Kidney (tissue), 14 donors: ENCODE results near the gene ADCK1. TPM values are rescaled to one million over a fixed set of nuclear protein-coding genes. Genes with fewer than 3 reads are reported as not detected.

Experiments
- DNase-seq, 5 donors: peaks; one replicate each; pipeline ENCODE4 v3.0.0-alpha.2; 2013 to 2020
- FAIRE-seq: peaks from 2 replicates; lab custom pipeline; 2012; peaks lifted over from hg19 to GRCh38; lab: Jason Lieb, UNC
- H3K27ac ChIP-seq, 2 donors: one replicate each; pipeline ENCODE4 v1.7.0; 2013; ENCODE audit warnings: low read depth in 2 of 2, low read length in 2 of 2, inconsistent platforms in 1 of 2
- H3K27me3 ChIP-seq: one replicate; pipeline ENCODE4 v1.7.1; 2013; ENCODE audit warnings: low read length, inconsistent platforms; ENCODE audit not compliant: control insufficient read depth, insufficient read depth
- H3K36me3 ChIP-seq, 3 donors: one replicate each; pipeline versions ENCODE4 v1.7.0 to v1.7.1; 2013; ENCODE audit warnings: low read length in 3 of 3, control low read depth in 1 of 3, inconsistent platforms in 1 of 3; ENCODE audit not compliant: insufficient read depth in 3 of 3, control insufficient read depth in 2 of 3
- H3K4me1 ChIP-seq, 3 donors: one replicate each; pipeline versions ENCODE4 v1.7.0 to v1.7.1; 2013; ENCODE audit warnings: low read length in 3 of 3, inconsistent platforms in 1 of 3, low read depth in 1 of 3; ENCODE audit not compliant: control insufficient read depth in 2 of 3, insufficient read depth in 2 of 3
- H3K4me3 ChIP-seq, 3 donors: one replicate each; pipeline versions ENCODE4 v1.7.0 to v1.8.1; 2013; ENCODE audit warnings: low read length in 3 of 3, control low read depth in 1 of 3, inconsistent platforms in 1 of 3
- H3K9ac ChIP-seq, 3 donors: one replicate each; pipeline versions ENCODE4 v1.7.0 to v1.7.1; 2013; ENCODE audit warnings: low read length in 3 of 3, control low read depth in 1 of 3, inconsistent platforms in 1 of 3
- H3K9me3 ChIP-seq, 3 donors: one replicate each; pipeline versions ENCODE4 v1.7.0 to v1.7.1; 2013; ENCODE audit warnings: low read length in 3 of 3, control low read depth in 1 of 3, inconsistent platforms in 1 of 3; ENCODE audit not compliant: control insufficient read depth in 2 of 3, insufficient read depth in 1 of 3
- intact Hi-C: fragments of 100-400 bp; cut with DNase I; formaldehyde crosslinking; loops from one replicate; pipeline ENCODE4 v1.11.1; 2022
- polyA plus RNA-seq: library from polyadenylated mRNA; stranded (reverse); fragments of 350-450 nt; fragmentation: Illumina TruSeq; extraction: RNeasy Lipid Tissue Mini Kit (QIAGEN cat#74804); gene quantifications from one replicate; pipeline ENCODE4 v1.2.3, GENCODE V29; 2014; ENCODE audit warnings: low read depth, low replicate concordance; ENCODE audit not compliant: insufficient read depth
- total RNA-seq: library from RNA; stranded (reverse); fragmentation: NEBNext Ultra II Directional; extraction: Animal tissue kit (Norgen Biotek cat#: 25700); gene quantifications from one replicate; pipeline ENCODE4 v1.2.1, GENCODE V29; 2021
- TF ChIP-seq, protein P1 (sequence below): IDR thresholded peaks from 3 replicates; pipeline ENCODE4 v1.5.1; 2012; ENCODE audit warnings: mild to moderate bottlenecking, moderate library complexity, borderline replicate concordance; ENCODE audit not compliant: insufficient read depth; ENCODE audit errors: extremely low read depth
- donor health status: control.
- donor health status: control.
- donor health status: control.
- donor health status: control.
- donor health status: control.
- donor health status: DM: yes; HTN: yes; CAD: no.
- donor health status: Normal renal cell carcinoma (clear cell type).

Gene ADCK1
- total and polyA plus RNA-seq, 2 donors from 2014 or later: 8.0 to 10.3 TPM

DNA sequence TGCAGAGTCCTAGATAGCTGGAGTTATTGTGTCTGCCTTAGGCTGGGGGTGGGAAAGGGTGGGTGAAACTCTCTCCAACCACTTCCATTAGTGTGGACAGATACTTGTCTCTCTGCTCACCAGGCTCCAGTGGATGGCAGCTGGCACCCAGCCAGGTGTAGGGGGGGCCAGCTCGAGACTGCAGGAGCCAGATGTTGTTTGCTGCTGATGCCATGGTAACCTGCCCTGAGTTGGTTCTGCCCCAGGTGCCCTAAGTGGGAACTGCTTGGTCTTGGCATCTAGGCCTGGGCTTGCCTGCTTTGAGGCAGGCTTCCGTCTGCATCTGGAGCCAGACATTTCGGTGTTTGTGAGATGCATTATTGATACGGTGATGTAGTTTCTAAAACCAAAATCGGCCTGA lies 82.2 kb downstream of the ADCK1 start:
- peak in 4 of 5 donors; percentile 63 to 83 (median 77) for DNase-seq
- Histone ChIP-seq H3K27ac (no peak overlapping the region), H3K4me3 (no peak overlapping the region), H3K4me1 (no peaks in the 10 kb centered on the region), H3K9ac (no peak overlapping the region), H3K27me3 (no peaks in the 10 kb centered on the region), H3K36me3 (no peaks in the 10 kb centered on the region), H3K9me3 (no peaks in the 10 kb centered on the region)
- intact Hi-C loops: no loop called here
- TF ChIP-seq, protein P1, sequence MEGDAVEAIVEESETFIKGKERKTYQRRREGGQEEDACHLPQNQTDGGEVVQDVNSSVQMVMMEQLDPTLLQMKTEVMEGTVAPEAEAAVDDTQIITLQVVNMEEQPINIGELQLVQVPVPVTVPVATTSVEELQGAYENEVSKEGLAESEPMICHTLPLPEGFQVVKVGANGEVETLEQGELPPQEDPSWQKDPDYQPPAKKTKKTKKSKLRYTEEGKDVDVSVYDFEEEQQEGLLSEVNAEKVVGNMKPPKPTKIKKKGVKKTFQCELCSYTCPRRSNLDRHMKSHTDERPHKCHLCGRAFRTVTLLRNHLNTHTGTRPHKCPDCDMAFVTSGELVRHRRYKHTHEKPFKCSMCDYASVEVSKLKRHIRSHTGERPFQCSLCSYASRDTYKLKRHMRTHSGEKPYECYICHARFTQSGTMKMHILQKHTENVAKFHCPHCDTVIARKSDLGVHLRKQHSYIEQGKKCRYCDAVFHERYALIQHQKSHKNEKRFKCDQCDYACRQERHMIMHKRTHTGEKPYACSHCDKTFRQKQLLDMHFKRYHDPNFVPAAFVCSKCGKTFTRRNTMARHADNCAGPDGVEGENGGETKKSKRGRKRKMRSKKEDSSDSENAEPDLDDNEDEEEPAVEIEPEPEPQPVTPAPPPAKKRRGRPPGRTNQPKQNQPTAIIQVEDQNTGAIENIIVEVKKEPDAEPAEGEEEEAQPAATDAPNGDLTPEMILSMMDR: no peak
- FAIRE-seq: no peak

DNA sequence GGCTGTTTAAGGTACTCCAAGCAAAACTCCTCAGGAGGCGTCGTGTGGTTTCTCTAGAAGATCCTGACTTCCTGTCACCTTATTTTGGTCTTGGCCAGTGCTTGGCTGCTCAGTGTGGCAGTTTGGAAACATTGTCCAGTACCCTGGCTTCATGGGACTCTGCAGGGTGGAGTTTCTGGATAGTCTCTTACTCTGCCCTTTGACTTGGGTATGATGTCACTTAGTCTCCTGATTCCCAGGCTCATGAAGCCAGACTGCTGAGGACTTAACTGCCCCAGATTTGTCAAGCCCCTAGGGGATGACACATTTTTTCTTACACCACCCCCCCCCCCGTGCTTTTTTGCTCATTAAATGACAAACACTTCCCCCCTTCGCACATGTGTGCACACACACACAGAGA lies 82.7 kb downstream of the ADCK1 start:
- intact Hi-C loops: no loop called here
- TF ChIP-seq, protein P1: no peak
- H3K36me3 ChIP-seq: peaks cover 0 to 4% (median 0%) of the 10 kb centered on the region in 3 donors
- no peak overlapping the region for H3K4me3 ChIP-seq
- FAIRE-seq: no peak
- peak in 2 of 5 donors; percentile 17 to 39 for DNase-seq
- no peak overlapping the region for H3K27ac ChIP-seq
- no peaks in the 10 kb centered on the region for H3K27me3 ChIP-seq
- no peak overlapping the region for H3K9ac ChIP-seq
- no peaks in the 10 kb centered on the region for H3K9me3 ChIP-seq
- no peaks in the 10 kb centered on the region for H3K4me1 ChIP-seq

DNA sequence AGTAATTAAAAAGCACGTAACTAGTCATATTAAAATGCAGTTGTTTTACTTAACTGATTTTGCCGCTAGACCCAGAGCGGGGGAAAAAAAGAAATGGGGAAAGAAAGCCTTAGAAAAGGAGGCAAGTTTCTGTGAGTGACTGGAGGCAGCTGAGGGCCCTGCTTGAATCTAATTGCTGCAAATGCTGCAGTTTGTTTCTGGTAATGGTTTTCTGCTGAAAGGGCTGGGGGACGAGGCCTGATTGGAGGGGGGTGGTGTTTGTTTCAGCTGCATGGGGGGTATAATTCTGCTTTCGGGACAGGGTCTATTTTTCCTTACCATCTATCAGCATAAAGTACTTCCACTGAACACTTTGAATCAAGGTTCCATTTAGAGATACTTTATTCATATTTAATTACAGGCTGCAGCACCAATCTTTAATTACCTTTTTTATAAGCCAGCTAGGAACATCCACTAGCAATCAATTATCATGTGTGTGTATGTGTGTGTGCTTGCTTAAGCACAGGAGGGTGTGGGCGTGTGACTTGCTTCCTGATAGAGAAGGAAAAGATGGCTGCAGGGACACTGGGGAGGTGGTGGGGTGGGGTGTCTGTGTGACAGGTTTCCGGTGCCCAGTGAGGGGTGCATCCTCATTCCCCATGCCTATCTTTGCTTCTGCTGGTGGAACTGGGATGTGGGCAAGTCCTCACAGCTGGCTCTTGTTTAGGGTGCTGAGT lies 83.4 kb downstream of the ADCK1 start:
- H3K36me3 ChIP-seq: peaks cover 0 to 9% (median 0%) of the 10 kb centered on the region in 3 donors
- no peaks in the 10 kb centered on the region for H3K4me1 ChIP-seq
- FAIRE-seq (no peak), DNase-seq (peak in 1 of 5 donors; percentile 38)
- H3K27me3 ChIP-seq: no peaks in the 10 kb centered on the region
- H3K9me3 ChIP-seq: no peaks in the 10 kb centered on the region
- intact Hi-C loops: no loop called here
- H3K4me3 ChIP-seq: no peak overlapping the region
- no peak overlapping the region for H3K9ac ChIP-seq
- no peak overlapping the region for H3K27ac ChIP-seq
- TF ChIP-seq, protein P1: no peak

DNA sequence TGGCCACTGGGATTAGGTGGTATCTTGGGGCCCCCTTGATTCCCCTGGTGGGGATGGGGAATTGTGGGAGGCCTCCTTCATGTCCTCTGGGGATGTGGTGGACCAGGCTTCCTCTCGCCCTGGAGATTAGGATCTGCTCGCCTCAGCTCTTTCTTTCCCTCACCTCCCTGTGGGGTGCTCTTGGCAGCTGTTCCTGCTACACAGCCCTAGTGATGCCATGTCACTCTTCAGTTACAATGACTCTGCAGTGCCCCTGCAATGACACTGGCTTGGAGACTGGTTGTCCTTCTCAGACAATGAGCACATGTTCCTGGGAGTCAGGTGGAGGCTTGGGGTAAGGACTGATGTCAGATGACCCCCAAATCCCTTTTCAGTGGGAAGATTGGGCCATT lies 83.9 kb downstream of the ADCK1 start:
- Histone ChIP-seq H3K27me3 (no peaks in the 10 kb centered on the region), H3K4me1 (no peaks in the 10 kb centered on the region)

More for the DNA sequence above, 83.9 kb downstream of the ADCK1 start:
- no peak overlapping the region for H3K27ac ChIP-seq
- intact Hi-C loops: no loop called here
- FAIRE-seq: no peak
- DNase-seq: no peak
- no peaks in the 10 kb centered on the region for H3K9me3 ChIP-seq
- TF ChIP-seq, protein P1: no peak
- H3K4me3 ChIP-seq: no peak overlapping the region
- H3K9ac ChIP-seq: no peak overlapping the region
- H3K36me3 ChIP-seq: peaks cover 0 to 9% (median 0%) of the 10 kb centered on the region in 3 donors
